Right lobe of liver (tissue), 4 donors: ENCODE measurements around the gene MIEN1.

Source experiments
- CTCF ChIP-seq, 4 donors: fragments of 200-600 bp in 3 of 4; fragments of 450-650 bp in 1 of 4; IDR thresholded peaks; one replicate each; pipeline versions ENCODE4 v1.5.1 to v1.8.0; 2016 to 2022; ENCODE audit warnings: antibody characterized with exemption in 4 of 4, mild to moderate bottlenecking in 2 of 4
- POLR2A ChIP-seq: fragments of 450-650 bp; IDR thresholded peaks from one replicate; pipeline ENCODE4 v1.6.1; 2017; ENCODE audit warnings: antibody characterized with exemption, mild to moderate bottlenecking
- donor health status: DM: no; HTN: no; CAD: no.
- donor health status: DM: no; HTN: no; CAD: no.
- donor health status: DM: no; HTN: yes; CAD: no.

GRCh38 chr17:39727556-39727955 lies 2.8 kb downstream of the MIEN1 start:
- TF ChIP-seq CTCF (IDR thresholded peaks at IDR 0.05) (no peak), POLR2A (no peak)
